ENCODE data around the gene TNNT2. TPM values are rescaled to one million over a fixed set of nuclear protein-coding genes. Genes with fewer than 3 reads are reported as not detected.

TNNT2 gene
- not detected in 2 replicates for total RNA-seq (2014; rRNA removed; shearing (Covaris generic))

GRCh38 chr1:201377611-201378092 is at the start of gene TNNT2:
Gene TNNT2 (minus strand): TSS chr1:201377680. CDS start chr1:201373254, 4,426 bp downstream.
- no peak for DNase-seq (ENCODE audit: low read depth)

GRCh38 chr1:201426479-201427310 is 49.2 kb upstream of the TNNT2 start:
- peak; percentile 28 for DNase-seq (ENCODE audit: low read depth)

DNA sequence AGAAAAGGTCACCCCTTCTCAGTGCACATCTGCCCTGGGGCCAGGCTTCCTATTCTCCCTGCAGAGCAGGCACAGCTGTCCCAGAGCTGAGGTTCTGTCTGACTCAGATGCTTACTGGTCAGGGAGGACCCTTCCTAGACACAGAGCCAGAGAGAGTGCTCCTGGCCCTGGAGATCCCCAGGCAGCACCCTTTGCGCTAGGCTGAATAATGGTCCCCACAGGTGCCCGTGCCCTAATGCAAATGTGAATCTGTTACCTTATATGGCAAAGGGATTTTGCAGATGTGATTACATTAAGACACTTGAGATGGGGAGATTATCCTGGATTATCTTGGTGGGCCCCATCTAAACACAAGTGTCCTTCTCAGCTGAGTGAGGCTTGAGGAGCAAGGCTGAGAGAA is 46.7 kb upstream of the TNNT2 start:
- no peak for DNase-seq (ENCODE audit: low read depth)

- DNase-seq (ENCODE audit: low read depth) = no peak
Observed at GRCh38 chr1:201423655-201424054, 46.2 kb upstream of the TNNT2 start.

DNA sequence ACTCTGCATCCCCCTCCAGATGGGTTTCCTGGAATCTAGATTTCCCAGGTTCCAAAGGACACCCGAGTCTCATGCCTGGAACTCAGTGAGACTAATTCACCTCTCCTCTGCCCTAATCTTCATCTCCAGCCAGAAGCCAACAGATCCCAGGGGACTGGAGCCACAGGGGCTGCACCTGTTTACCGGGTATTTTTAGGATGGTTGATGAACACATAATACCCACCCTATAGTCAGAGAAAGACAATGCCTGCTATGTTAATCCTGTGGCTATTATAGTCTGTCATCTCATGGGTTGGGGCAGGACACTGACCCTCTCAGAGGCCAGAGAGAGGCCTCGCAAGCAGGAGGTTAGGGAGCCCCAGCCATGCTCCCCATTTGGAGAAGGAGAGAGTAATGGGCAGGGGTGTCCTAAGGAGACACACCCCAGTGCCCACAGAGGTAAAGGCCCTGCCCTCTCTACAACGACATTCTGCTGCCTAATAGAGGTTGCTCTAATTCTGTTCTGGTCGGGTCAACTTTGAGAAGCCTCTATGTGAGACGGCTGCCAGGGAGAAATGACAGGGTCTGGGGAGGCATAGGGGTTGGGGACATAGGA is 45.1 kb upstream of the TNNT2 start:
- DNase-seq (ENCODE audit: low read depth) = no peak

GRCh38 chr1:201422026-201422425 is 44.5 kb upstream of the TNNT2 start:
- no peak for DNase-seq (ENCODE audit: low read depth)

GRCh38 chr1:201421041-201421440 is 43.6 kb upstream of the TNNT2 start:
- DNase-seq (ENCODE audit: low read depth) = no peak

DNA sequence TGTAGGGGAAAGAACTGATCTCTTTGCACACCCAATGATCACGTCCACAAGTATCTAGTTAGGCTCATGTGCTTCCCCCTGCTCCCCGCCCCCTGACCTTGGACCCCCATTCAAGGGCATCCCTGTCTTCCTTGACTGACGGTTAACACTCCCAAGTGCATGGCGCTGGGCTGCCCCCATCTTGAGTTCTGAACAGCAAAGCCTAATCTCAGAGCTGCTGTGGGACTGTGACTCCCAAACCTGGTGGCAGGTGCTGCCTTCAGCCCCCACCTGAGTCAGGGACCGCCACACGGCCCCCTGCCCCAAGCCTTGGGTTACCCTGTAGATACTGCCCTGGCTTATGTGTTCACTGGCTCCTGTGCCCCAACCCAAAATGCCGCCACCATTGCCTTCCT is 43.1 kb upstream of the TNNT2 start:
- no peak for DNase-seq (ENCODE audit: low read depth)

DNA sequence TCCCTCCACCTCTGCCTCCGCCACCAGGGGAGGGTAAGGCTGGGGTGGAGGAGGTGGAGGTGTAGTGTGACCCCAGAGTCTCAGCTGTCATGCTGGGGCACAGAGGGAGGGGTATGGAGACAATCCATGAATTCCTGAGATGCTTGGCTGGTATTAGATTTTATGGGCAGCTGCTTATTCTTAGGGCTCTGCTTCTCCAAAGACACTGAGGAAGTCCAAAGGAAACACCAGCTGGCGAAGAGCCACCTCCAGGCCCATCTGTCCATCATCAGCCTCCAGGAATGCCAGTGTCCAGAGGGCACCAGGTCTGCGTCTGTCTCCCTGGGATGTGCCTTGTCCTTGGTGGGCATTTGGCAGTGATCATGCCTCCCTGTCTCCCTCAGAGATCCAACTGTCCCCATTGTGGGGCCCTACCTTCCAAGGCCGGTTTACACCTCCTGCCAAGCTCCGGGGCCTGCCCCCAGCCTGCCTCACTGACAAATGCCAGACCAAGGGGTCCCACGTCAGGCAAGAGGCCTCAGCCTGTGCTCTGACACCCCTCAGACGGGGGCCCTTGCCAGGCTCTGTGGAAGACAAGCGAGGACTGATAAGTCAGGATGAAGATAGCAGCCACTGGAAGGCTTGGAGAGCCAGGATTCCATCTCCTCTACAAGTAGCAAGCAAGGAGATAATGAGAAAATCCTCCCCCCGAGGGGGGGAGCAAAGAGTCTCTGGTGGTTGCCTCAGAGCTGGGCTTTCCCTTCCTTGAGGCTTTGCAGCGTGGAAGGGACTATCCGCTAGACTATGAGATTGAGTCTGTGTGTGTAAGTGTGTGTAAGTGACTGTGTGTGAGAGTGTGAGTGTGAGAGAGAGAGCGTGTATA is 42.5 kb upstream of the TNNT2 start:
- peak; percentile 18 for DNase-seq (ENCODE audit: low read depth)

DNA sequence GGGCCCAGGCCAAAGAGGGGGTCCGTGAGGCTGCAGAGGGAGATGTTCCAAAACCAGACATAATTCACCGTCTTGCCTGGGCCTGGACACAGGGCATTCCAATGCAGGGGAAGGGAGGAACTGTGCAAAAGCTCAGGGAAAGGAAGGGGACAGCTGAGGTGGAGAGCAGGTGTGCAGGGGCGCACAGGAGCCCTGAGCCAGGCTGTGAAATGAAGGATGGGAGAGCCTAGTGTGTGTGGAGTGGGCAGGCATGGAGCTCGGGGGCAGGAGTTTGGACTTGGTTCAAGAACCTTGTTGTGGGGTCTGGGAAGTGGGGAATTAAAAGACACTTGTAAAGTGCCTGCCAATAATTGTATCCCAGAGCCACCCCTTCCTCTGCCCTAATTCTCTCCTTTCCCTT is 41.8 kb upstream of the TNNT2 start:
- DNase-seq (ENCODE audit: low read depth) = no peak

GRCh38 chr1:201418461-201418860 is 41.0 kb upstream of the TNNT2 start:
- no peak for DNase-seq (ENCODE audit: low read depth)

GRCh38 chr1:201414051-201414738 is 36.7 kb upstream of the TNNT2 start:
- no peak for DNase-seq (ENCODE audit: low read depth)

GRCh38 chr1:201411292-201411691 is 33.8 kb upstream of the TNNT2 start:
- no peak for DNase-seq (ENCODE audit: low read depth)

- no peak for DNase-seq (ENCODE audit: low read depth)
Observed at GRCh38 chr1:201409440-201409839, 32.0 kb upstream of the TNNT2 start.

GRCh38 chr1:201408834-201409200 is 31.3 kb upstream of the TNNT2 start:
- no peak for DNase-seq (ENCODE audit: low read depth)

DNA sequence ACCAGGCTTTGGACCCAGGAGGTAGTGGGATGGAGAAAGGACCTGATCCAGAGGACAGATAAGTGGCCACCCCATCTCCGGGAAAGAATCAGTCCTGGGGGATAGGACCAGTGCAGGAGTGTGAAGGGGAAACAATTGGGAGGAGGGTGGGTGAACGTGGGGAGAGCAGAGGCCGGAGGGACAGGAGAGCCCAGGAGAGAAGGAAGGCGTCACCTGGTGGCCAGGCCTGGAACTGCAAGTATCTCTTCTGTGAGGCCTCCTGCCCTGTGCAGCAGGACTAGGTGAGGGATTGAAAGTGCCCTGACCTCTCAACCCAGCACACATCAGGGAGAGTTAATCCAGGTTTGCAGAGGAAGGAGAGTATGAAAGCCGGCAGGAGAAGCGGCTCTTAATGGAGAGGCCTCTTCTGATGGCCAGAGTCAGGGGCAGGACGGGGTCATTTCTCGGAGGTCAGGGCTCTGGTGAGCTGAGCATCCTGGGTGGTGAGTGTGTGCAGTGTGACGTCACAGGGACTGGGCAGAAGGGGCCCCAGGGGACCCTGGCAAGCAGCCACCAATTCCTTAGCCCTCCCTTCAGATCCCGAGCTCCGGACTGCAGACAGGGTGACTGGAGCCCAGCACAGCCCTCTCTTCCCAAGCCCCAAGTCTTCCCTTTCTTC is 30.8 kb upstream of the TNNT2 start:
- peak; percentile 68 for DNase-seq (ENCODE audit: low read depth)

- no peak for DNase-seq (ENCODE audit: low read depth)
Observed at GRCh38 chr1:201406831-201407406, 29.4 kb upstream of the TNNT2 start.

- peak; percentile 24 for DNase-seq (ENCODE audit: low read depth)
Observed at GRCh38 chr1:201405484-201405831, 28.0 kb upstream of the TNNT2 start.

DNA sequence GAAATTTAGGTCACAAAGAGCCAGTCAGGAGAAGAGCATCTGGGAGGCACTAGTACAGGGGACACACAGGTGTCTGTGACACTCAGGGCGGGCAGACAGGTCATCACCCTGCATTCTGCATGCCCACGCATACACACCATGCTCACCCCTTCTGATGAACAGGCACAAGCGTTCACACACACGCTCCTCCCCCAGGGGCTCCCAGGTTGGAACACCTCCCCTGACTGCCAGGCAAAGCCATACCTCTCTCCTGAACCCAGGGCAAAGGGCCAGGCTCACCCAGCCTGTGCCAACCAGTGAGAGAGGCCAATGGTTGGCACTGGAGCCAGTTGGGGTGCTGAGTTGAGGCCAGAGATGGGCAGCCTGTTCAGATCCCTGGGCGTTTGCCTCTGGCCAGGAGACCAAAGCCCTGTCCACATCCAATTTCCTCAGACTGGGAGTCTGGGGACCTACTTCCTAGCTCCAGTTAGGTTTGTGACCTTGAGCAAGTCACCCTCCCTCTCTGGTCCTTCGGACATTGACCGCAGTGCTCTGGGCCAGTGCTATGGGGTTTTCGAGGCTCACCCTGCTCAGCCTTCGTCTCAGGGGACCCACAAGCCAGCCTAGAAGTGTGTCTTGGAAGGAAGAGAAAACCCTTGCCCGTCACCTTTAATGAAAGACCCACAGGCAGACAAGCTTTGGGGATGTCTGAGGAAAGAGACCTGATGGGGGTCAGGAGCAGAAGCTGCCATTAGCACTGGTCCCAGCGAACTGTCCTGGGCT is 27.4 kb upstream of the TNNT2 start:
- no peak for DNase-seq (ENCODE audit: low read depth)

DNA sequence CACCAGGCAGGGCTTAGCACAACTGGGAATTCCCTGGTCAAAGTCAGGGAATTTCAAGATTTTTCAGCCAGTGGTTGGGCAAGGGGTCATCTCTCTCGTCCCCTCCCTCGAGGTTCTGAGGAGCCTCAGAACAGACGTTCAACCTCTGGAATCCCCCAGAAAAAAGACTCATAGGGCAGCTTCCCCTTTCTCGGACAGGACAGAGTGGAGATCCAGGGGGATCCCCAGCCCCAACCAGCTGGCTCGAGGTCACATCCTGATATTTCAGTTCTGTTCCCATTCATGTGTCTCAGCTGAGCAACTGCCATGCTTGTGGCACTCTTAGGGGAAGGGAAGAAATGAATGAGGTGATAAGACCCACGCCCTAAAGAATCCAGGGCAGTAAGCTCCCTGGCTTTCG is 26.6 kb upstream of the TNNT2 start:
- no peak for DNase-seq (ENCODE audit: low read depth)

Data from M059J (cell line).